Stomach (tissue), 4 donors: ENCODE data around the gene ARHGAP4.

ENCODE experiments used
- EP300 ChIP-seq: sonication (generic); formaldehyde crosslinking; IDR thresholded peaks from one replicate; pipeline ENCODE4 v1.6.1; 2017; ENCODE audit warnings: antibody characterized with exemption
- POLR2A ChIP-seq, 4 donors: fragments of 450-650 bp; IDR thresholded peaks; one replicate each; pipeline ENCODE4 v1.6.1; 2016; ENCODE audit warnings: antibody characterized with exemption in 4 of 4, control low read depth in 2 of 4, mild to moderate bottlenecking in 1 of 4, moderate library complexity in 1 of 4
- POLR2AphosphoS5 ChIP-seq, 3 donors: sonication (generic); formaldehyde crosslinking; IDR thresholded peaks; one replicate each; pipeline ENCODE4 v1.6.1; 2016; ENCODE audit warnings: antibody characterized with exemption in 3 of 3
- TF ChIP-seq, protein P1 (sequence below), 7 experiments: fragments of 450-650 bp in 4 of 7; fragments of 200-600 bp in 3 of 7; sonication (generic) in 3 of 7; IDR thresholded peaks; one replicate each; pipeline ENCODE4 v1.5.1; 2016 to 2019; ENCODE audit warnings: antibody characterized with exemption in 7 of 7, control low read depth in 2 of 7, mild to moderate bottlenecking in 1 of 7

DNA sequence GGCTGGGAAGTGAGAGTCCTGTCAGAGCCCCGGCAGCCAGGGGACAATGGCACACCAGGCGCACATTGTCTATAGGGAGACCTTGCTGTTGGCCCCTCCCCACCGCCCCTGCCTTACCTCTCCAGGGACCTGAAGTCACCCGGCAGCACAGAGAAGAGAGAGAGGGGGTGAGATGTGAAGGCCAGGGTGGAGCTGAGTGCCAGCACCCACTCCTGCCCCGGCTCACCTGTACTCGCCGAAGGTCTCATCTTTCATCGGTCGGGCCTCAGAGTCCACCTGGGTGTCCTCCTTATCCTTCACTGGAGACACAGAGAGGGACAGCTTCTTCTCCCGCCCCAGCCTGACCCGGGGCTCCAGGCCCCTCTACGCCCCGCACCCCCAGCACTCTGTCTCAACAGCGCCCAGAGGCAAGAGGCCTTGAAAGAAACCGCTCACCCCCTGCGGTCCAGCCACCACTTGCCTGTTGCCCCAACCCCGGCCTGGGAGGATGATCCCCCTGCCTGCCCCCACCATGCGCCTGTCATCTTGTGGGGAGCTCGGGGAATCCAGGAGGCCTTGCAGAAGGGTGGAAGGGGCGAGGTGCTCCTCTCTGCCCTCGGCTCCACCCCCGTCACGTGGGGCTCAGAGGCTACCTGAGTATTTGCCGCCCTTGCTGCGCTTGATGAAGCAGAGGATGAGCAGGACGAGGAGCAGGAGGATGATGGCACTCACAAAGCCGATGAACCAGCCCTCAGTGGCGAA is 62.6 kb downstream of the ARHGAP4 start:
- TF ChIP-seq, protein P1, sequence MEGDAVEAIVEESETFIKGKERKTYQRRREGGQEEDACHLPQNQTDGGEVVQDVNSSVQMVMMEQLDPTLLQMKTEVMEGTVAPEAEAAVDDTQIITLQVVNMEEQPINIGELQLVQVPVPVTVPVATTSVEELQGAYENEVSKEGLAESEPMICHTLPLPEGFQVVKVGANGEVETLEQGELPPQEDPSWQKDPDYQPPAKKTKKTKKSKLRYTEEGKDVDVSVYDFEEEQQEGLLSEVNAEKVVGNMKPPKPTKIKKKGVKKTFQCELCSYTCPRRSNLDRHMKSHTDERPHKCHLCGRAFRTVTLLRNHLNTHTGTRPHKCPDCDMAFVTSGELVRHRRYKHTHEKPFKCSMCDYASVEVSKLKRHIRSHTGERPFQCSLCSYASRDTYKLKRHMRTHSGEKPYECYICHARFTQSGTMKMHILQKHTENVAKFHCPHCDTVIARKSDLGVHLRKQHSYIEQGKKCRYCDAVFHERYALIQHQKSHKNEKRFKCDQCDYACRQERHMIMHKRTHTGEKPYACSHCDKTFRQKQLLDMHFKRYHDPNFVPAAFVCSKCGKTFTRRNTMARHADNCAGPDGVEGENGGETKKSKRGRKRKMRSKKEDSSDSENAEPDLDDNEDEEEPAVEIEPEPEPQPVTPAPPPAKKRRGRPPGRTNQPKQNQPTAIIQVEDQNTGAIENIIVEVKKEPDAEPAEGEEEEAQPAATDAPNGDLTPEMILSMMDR (IDR thresholded peaks at IDR 0.05): no peak
- TF ChIP-seq POLR2AphosphoS5 (IDR thresholded peaks at IDR 0.05) (no peak), EP300 (no peak), POLR2A (IDR thresholded peaks at IDR 0.05) (no peak)
